Naive thymus-derived CD4-positive, alpha-beta T cell (primary cell): ENCODE measurements around the gene ASB13. TPM values are rescaled to one million over a fixed set of nuclear protein-coding genes. Genes with fewer than 3 reads are reported as not detected.
A peak's percentile ranks its signal among the peaks of the same experiment; 100 is the strongest.

Experiments used
- ATAC-seq: fragments of 150-1000 bp; cut with Tn5 transposase; 2 replicates; pipeline ENCODE4 v1.10.0; 2021; ENCODE audit warnings: mild to moderate bottlenecking, moderate library complexity
- CTCF ChIA-PET: fragments of 350-600 bp; sonication (Branson Sonifier 250); formaldehyde crosslinking; loops from one replicate; lab custom pipeline; 2021; ENCODE audit warnings: antibody characterized with exemption; lab: Charles Lee
- POLR2A ChIA-PET: fragments of 350-600 bp; sonication (Branson Sonifier 250); formaldehyde crosslinking; loops from one replicate; lab custom pipeline; 2021; ENCODE audit warnings: antibody characterized with exemption, inconsistent platforms; lab: Charles Lee
- DNase-seq, 9 donors: peaks; one replicate each; pipeline versions ENCODE4 v3.0.0 to v3.0.0-alpha.2; 2020 to 2022; ENCODE audit warnings: mixed read lengths in 1 of 9
- H3K27ac ChIP-seq: one replicate; pipeline ENCODE4 v1.7.0; 2013; ENCODE audit warnings: mild to moderate bottlenecking, low read depth, low read length, moderate library complexity
- H3K27me3 ChIP-seq, 2 donors: one replicate each; pipeline ENCODE4 v1.7.0; 2013; ENCODE audit warnings: low read length in 2 of 2, mild to moderate bottlenecking in 2 of 2, moderate library complexity in 2 of 2; ENCODE audit not compliant: control insufficient read depth in 2 of 2, insufficient read depth in 2 of 2
- H3K36me3 ChIP-seq, 3 experiments: 1 replicate in 2 of 3; 2 replicates in 1 of 3; pipeline ENCODE4 v1.7.0; 2013; ENCODE audit warnings: low read length in 3 of 3, mild to moderate bottlenecking in 3 of 3, moderate library complexity in 1 of 3; ENCODE audit not compliant: insufficient read depth in 3 of 3, control insufficient read depth in 2 of 3
- H3K4me1 ChIP-seq, 2 donors: one replicate each; pipeline ENCODE4 v1.7.0; 2013; ENCODE audit warnings: low read length in 2 of 2, mild to moderate bottlenecking in 2 of 2, moderate library complexity in 1 of 2; ENCODE audit not compliant: control insufficient read depth in 2 of 2, insufficient read depth in 2 of 2
- H3K4me3 ChIP-seq: 2 replicates; pipeline ENCODE4 v1.7.0; 2013; ENCODE audit warnings: mild to moderate bottlenecking, low read length
- H3K9me3 ChIP-seq, 3 experiments: 1 replicate in 2 of 3; 2 replicates in 1 of 3; pipeline ENCODE4 v1.7.0; 2013; ENCODE audit warnings: low read length in 3 of 3; ENCODE audit not compliant: control insufficient read depth in 2 of 3
- H3K27ac Mint-ChIP-seq, 9 donors: one replicate each; pipeline ENCODE4 v1.8.0; 2020 to 2022; ENCODE audit warnings: mixed read lengths in 9 of 9, mild to moderate bottlenecking in 8 of 9, moderate library complexity in 5 of 9, inconsistent platforms in 2 of 9
- H3K27me3 Mint-ChIP-seq, 5 donors: one replicate each; pipeline ENCODE4 v1.8.0; 2021 to 2022; ENCODE audit warnings: mixed read lengths in 5 of 5, mild to moderate bottlenecking in 1 of 5
- H3K36me3 Mint-ChIP-seq, 5 donors: one replicate each; pipeline ENCODE4 v1.8.0; 2020 to 2022; ENCODE audit warnings: mixed read lengths in 5 of 5, mild to moderate bottlenecking in 3 of 5, inconsistent platforms in 1 of 5
- H3K4me1 Mint-ChIP-seq, 7 donors: one replicate each; pipeline ENCODE4 v1.8.0; 2020 to 2022; ENCODE audit warnings: mixed read lengths in 7 of 7, mild to moderate bottlenecking in 3 of 7, inconsistent platforms in 1 of 7
- H3K4me3 Mint-ChIP-seq, 10 donors: one replicate each; pipeline ENCODE4 v1.8.0; 2020 to 2022; ENCODE audit warnings: mild to moderate bottlenecking in 10 of 10, mixed read lengths in 10 of 10, moderate library complexity in 6 of 10, inconsistent platforms in 2 of 10
- H3K9me3 Mint-ChIP-seq, 11 donors: one replicate each; pipeline ENCODE4 v1.8.0; 2020 to 2022; ENCODE audit warnings: mixed read lengths in 11 of 11, mild to moderate bottlenecking in 4 of 11, inconsistent platforms in 1 of 11, moderate library complexity in 1 of 11
- intact Hi-C, 2 donors: fragments of 100-400 bp; cut with micrococcal nuclease; formaldehyde crosslinking; loops; one replicate each; pipeline ENCODE4 v1.15.1; 2023
- polyA plus RNA-seq, 2 donors: library from polyadenylated mRNA; unstranded; fragments of 300-500 nt; fragmentation: Illumina TruSeq; gene quantifications; one replicate each; pipeline ENCODE4 v1.2.3, GENCODE V29; 2021
- total RNA-seq, 6 experiments: library from RNA in 5 of 6; stranded (reverse) in 5 of 6; gene quantifications; 1 replicate in 5 of 6; 2 replicates in 1 of 6; pipeline ENCODE4 v1.2.3 and lab custom pipeline; 2021 to 2026

Gene ASB13
- total and polyA plus RNA-seq, 7 experiments from 2014 or later = 8.0 to 23.4 (median 15.7) TPM

DNA sequence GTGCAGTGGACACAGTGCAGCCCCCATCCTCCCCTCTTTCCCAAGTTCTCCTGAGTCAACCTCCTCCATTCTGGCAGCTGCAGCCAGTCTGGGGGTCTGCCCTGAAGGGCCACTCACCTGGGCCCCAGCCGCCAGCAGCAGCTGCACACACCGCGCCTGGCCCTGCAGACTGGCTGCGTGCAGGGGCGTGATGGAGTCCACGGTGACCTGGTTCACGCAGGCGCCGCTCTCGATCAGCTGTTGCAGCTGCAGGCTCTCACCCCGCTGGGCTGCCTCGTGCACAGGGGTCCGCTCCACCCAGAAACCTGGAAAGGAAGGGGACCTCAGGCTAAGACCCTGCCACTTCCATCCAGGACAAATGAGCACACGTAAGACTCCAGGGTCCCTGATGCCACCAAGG is 13.6 kb downstream of the ASB13 start:
- ChIA-PET CTCF (interaction anchor here (0.9 kb wide), 1 partner anchor 29 kb away, joined by 3 read pairs; no protein-coding TSS in a partner anchor), POLR2A (no interaction called here)
- H3K4me3 Mint-ChIP-seq = no peak overlapping the region
- peaks cover 0 to 18% (median 0%) of the 10 kb centered on the region in 5 donors for H3K36me3 Mint-ChIP-seq
- Histone ChIP-seq H3K9me3 (no peaks in the 10 kb centered on the region), H3K27me3 (no peaks in the 10 kb centered on the region), H3K27ac (no peak overlapping the region), H3K4me3 (no peak overlapping the region), H3K36me3 (peaks cover 0 to 19% (median 0%) of the 10 kb centered on the region in 3 experiments), H3K4me1 (peaks cover 0 to 20% of the 10 kb centered on the region in 2 donors)
- H3K27ac Mint-ChIP-seq = peak overlapping the region in 1 of 9 donors; percentile 25
- no peaks in the 10 kb centered on the region for H3K27me3 Mint-ChIP-seq
- intact Hi-C loops = no loop called here
- no peak for DNase-seq
- ATAC-seq = no peak
- peaks cover 22 to 43% (median 32%) of the 10 kb centered on the region in 7 donors for H3K4me1 Mint-ChIP-seq
- no peaks in the 10 kb centered on the region for H3K9me3 Mint-ChIP-seq

DNA sequence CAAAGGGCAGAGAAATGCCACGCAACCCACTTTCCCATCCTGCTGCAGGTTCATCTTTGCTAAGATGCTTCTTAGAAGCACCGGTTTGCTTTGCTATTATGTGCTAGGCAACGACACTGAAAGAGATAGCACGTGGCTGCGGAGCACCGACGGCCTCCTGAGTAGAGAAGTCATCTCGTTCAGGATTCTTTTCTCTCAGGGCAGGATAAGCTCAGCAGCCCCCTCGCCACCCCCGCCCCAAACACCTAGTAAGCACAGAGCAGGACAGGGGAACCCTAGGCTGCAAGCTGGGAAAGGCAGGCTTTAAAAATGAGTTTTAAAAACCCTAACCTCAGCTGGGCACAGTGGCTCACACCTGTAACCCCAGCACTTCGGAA is 15.0 kb downstream of the ASB13 start:
- Mint-ChIP-seq H3K36me3 (peaks cover 0 to 30% (median 5%) of the 10 kb centered on the region in 5 donors), H3K4me1 (peaks cover 11 to 29% (median 19%) of the 10 kb centered on the region in 7 donors), H3K27me3 (no peaks in the 10 kb centered on the region), H3K27ac (no peak overlapping the region), H3K9me3 (no peaks in the 10 kb centered on the region), H3K4me3 (no peak overlapping the region)
- H3K36me3 ChIP-seq = peaks cover 0 to 19% (median 0%) of the 10 kb centered on the region in 3 experiments
- H3K4me3 ChIP-seq = no peak overlapping the region
- intact Hi-C loops = no loop called here
- ChIA-PET CTCF (interaction anchor here (0.9 kb wide), 1 partner anchor 222 kb away, joined by 3 read pairs; no protein-coding TSS in a partner anchor), POLR2A (interaction anchor here (1.1 kb wide), 1 partner anchor 13 kb away, joined by 3 read pairs; no protein-coding TSS in a partner anchor)
- no peak for DNase-seq
- H3K4me1 ChIP-seq = peaks cover 0 to 10% of the 10 kb centered on the region in 2 donors
- H3K9me3 ChIP-seq = no peaks in the 10 kb centered on the region
- H3K27me3 ChIP-seq = no peaks in the 10 kb centered on the region
- no peak for ATAC-seq
- no peak overlapping the region for H3K27ac ChIP-seq

DNA sequence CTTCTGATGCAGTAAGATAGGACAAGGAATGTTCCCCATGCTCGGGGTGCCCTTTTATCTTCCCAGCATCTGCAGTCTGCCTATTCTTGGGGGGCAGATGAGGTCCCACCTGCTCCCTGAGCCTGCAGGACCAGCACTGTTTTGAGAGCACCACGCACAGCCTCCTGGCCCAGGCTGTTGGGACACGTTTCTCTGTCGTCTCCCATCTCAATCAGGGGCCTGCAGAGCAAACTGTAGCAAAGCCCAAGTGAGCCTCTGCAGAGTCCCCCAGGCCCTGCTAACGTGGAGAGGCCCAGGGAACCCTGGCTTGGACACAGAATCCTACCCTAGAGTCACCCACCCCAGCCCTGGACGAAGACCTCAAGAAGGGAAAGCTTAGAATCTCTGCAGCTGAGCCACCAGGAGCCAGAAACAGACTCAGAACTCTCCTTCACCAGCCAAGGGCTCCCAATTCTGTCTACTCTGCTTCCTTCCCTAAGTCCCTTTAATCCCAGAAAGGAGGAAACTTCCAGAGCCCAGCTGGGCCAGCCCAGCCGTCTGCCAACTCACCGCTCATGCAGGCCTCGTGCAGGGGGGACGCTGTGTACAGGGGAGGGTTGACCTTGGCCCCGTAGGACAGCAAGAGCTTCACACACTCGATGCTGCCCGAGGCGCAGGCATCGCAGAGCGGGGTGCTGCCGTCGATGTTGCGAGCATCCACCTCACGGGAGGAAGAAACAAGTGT is 15.6 kb downstream of the ASB13 start:
- intact Hi-C loops = no loop called here
- H3K9me3 Mint-ChIP-seq = no peaks in the 10 kb centered on the region
- no peaks in the 10 kb centered on the region for H3K27me3 Mint-ChIP-seq
- Histone ChIP-seq H3K36me3 (peaks cover 0 to 19% (median 0%) of the 10 kb centered on the region in 3 experiments), H3K27me3 (no peaks in the 10 kb centered on the region), H3K4me1 (peaks cover 0 to 8% of the 10 kb centered on the region in 2 donors), H3K9me3 (no peaks in the 10 kb centered on the region), H3K27ac (no peak overlapping the region), H3K4me3 (no peak overlapping the region)
- H3K4me3 Mint-ChIP-seq = no peak overlapping the region
- peaks cover 0 to 31% (median 5%) of the 10 kb centered on the region in 5 donors for H3K36me3 Mint-ChIP-seq
- H3K27ac Mint-ChIP-seq = no peak overlapping the region
- ATAC-seq (no peak), DNase-seq (no peak)
- ChIA-PET CTCF (interaction anchor here (0.9 kb wide), 1 partner anchor 222 kb away, joined by 3 read pairs; no protein-coding TSS in a partner anchor), POLR2A (interaction anchor here (1.1 kb wide), 1 partner anchor 14 kb away, joined by 3 read pairs; no protein-coding TSS in a partner anchor)
- peaks cover 10 to 24% (median 15%) of the 10 kb centered on the region in 7 donors for H3K4me1 Mint-ChIP-seq

DNA sequence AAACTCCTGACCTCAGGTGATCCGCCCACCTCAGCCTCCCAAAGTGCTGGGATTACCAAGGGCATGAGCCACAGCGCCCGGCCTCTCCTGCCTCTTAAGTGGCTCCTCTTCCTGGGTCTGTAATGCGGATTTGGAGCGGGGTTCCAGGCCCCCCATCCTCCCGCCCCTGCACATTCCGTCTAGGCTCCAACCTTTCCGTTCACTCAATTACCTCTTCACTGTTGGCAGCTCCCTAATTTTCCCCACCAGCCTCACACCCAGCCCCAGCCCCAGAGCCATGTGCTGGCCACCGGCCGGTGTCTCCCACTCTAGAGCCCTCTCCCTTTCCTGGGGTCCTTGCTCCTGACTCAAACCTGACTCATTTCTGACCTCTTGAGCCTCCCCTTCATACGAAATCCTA is 16.6 kb downstream of the ASB13 start:
- POLR2A ChIA-PET = no interaction called here
- H3K4me1 ChIP-seq = no peaks in the 10 kb centered on the region
- H3K27ac Mint-ChIP-seq = peak overlapping the region in 1 of 9 donors; percentile 34
- CTCF ChIA-PET = no interaction called here
- H3K9me3 Mint-ChIP-seq = no peaks in the 10 kb centered on the region
- H3K27me3 Mint-ChIP-seq = no peaks in the 10 kb centered on the region
- H3K9me3 ChIP-seq = no peaks in the 10 kb centered on the region
- H3K4me3 Mint-ChIP-seq = no peak overlapping the region
- intact Hi-C loops = no loop called here
- H3K27me3 ChIP-seq = no peaks in the 10 kb centered on the region
- H3K36me3 Mint-ChIP-seq = peaks cover 0 to 38% (median 7%) of the 10 kb centered on the region in 5 donors
- DNase-seq = no peak
- no peak overlapping the region for H3K4me3 ChIP-seq
- no peak for ATAC-seq
- peaks cover 0 to 25% (median 0%) of the 10 kb centered on the region in 3 experiments for H3K36me3 ChIP-seq
- no peak overlapping the region for H3K27ac ChIP-seq
- peaks cover 4 to 13% (median 5%) of the 10 kb centered on the region in 7 donors for H3K4me1 Mint-ChIP-seq

DNA sequence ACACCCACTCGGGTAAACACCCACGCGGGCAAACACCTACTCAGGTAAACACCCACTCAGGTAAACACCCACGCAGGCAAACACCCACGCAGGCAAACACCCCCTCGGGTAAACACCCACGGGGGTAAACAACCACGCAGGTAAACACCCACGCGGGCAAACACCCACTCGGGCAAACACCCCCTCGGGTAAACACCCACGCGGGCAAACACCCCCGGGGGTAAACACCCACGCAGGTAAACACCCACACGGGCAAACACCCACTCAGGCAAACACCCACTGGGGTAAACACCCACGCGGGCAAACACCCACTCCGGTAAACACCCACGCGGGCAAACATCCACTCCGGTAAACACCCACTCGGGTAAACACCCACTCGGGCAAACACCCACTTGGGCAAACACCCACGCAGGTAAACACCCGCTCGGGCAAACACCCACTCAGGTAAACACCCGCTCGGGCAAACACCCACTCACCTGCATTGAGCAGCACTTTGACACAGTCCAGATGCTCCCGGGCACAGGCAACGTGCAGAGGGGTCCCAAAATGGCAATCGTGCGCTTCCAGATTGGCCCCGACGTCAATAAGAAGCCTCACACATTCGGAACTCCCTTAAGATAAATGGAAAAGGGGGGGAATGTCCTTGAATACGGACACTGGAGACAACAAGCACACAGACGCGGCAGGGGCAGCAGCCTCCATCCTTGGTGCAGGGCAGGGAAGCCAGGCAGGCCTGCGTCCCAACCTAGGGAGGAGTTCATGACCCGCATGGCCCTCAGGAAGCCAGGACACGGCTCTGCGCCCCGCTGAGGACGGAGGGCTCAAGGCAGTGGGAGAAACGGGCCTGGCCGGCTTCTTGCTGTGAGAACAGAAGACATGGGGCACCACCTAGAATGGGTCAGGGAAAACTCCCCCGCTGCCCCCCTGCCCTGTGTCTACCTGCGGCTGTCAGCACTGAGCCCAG is 17.6 kb downstream of the ASB13 start:
- ATAC-seq = no peak
- ChIA-PET CTCF (no interaction called here), POLR2A (no interaction called here)
- H3K36me3 ChIP-seq = peaks cover 0 to 30% (median 0%) of the 10 kb centered on the region in 3 experiments
- H3K9me3 Mint-ChIP-seq = no peaks in the 10 kb centered on the region
- no peak overlapping the region for H3K4me3 Mint-ChIP-seq
- no peak for DNase-seq
- no peaks in the 10 kb centered on the region for H3K4me1 ChIP-seq
- H3K27me3 ChIP-seq = no peaks in the 10 kb centered on the region
- intact Hi-C loops = no loop called here
- no peak overlapping the region for H3K27ac Mint-ChIP-seq
- H3K4me3 ChIP-seq = no peak overlapping the region
- no peak overlapping the region for H3K27ac ChIP-seq
- H3K4me1 Mint-ChIP-seq = peaks cover 0 to 7% (median 0%) of the 10 kb centered on the region in 7 donors
- no peaks in the 10 kb centered on the region for H3K27me3 Mint-ChIP-seq
- H3K9me3 ChIP-seq = no peaks in the 10 kb centered on the region
- peaks cover 0 to 45% (median 15%) of the 10 kb centered on the region in 5 donors for H3K36me3 Mint-ChIP-seq

DNA sequence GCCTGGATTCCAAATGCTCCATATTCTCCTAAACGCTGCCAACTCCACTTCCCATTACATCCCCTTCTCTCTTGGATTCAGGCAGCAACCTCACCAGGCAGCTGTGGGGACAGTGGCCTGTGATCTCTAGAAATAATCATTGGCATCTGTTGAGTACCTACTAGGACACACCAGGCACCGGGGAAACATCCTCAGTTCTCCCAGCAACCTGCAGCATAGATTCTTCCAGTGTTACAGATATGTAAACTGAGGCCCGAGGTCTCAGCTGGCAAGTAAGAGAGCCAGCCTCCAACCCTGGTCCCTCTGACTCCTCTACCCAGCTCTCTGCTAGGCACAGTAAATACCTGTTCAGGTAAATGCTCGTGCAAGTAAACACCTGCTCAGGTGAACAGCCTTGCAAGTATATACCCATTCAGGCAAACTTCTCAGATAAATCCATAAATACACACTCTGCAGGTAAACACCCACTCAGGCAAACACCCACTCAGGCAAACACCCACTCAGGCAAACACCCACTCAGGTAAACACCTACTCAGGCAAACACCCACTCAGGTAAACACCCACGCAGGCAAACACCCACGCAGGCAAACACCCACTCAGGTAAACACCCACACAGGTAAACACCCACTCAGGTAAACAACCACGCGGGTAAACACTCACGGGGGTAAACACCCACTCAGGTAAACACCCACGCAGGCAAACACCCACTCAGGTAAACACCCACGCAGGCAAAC is 18.7 kb downstream of the ASB13 start:
- Histone ChIP-seq H3K27me3 (no peaks in the 10 kb centered on the region), H3K36me3 (peaks cover 0 to 31% (median 0%) of the 10 kb centered on the region in 3 experiments), H3K4me1 (no peaks in the 10 kb centered on the region), H3K9me3 (no peaks in the 10 kb centered on the region), H3K4me3 (no peak overlapping the region), H3K27ac (no peak overlapping the region)
- peaks cover 0 to 54% (median 17%) of the 10 kb centered on the region in 5 donors for H3K36me3 Mint-ChIP-seq
- H3K27me3 Mint-ChIP-seq = no peaks in the 10 kb centered on the region
- H3K27ac Mint-ChIP-seq = peak overlapping the region in 2 of 9 donors; percentile 15 to 59
- ChIA-PET CTCF (no interaction called here), POLR2A (no interaction called here)
- no peaks in the 10 kb centered on the region for H3K9me3 Mint-ChIP-seq
- intact Hi-C loops = no loop called here
- DNase-seq = no peak
- H3K4me3 Mint-ChIP-seq = no peak overlapping the region
- ATAC-seq = no peak
- peaks cover 0 to 7% (median 0%) of the 10 kb centered on the region in 7 donors for H3K4me1 Mint-ChIP-seq
